GM18499 (cell line): ENCODE results near the gene CTDP1.

Source experiments
- ATAC-seq: cut with Tn5 transposase; IDR thresholded peaks from one replicate; pipeline ENCODE4 v1.9.1; 2021; ENCODE audit warnings: moderate number of reproducible peaks; ENCODE audit not compliant: insufficient read depth, unreplicated experiment

Gene CTDP1

GRCh38 chr18:79775441-79776221, 96.0 kb downstream of the CTDP1 start:
- ATAC-seq = no peak

GRCh38 chr18:79776674-79777073, 97.1 kb downstream of the CTDP1 start:
- no peak for ATAC-seq

GRCh38 chr18:79778291-79778791, 98.7 kb downstream of the CTDP1 start:
- ATAC-seq = no peak

GRCh38 chr18:79779021-79779699, 99.6 kb downstream of the CTDP1 start:
- no peak for ATAC-seq

- ATAC-seq = no peak
Measured at GRCh38 chr18:79779700-79780190, 100.1 kb downstream of the CTDP1 start.

GRCh38 chr18:79780547-79780946, 100.9 kb downstream of the CTDP1 start:
- no peak for ATAC-seq

GRCh38 chr18:79781331-79781941, 101.8 kb downstream of the CTDP1 start:
- ATAC-seq = no peak

- no peak for ATAC-seq
Measured at GRCh38 chr18:79782566-79783308, 103.1 kb downstream of the CTDP1 start.

- no peak for ATAC-seq
Measured at GRCh38 chr18:79784071-79784913, 104.7 kb downstream of the CTDP1 start.

GRCh38 chr18:79784965-79785770, 105.6 kb downstream of the CTDP1 start:
- no peak for ATAC-seq

GRCh38 chr18:79785831-79786230, 106.2 kb downstream of the CTDP1 start:
- no peak for ATAC-seq

- no peak for ATAC-seq
Measured at GRCh38 chr18:79786304-79786703, 106.7 kb downstream of the CTDP1 start.

- ATAC-seq = no peak
Measured at GRCh38 chr18:79786786-79787526, 107.4 kb downstream of the CTDP1 start.

- no peak for ATAC-seq
Measured at GRCh38 chr18:79787527-79787864, 107.9 kb downstream of the CTDP1 start.

GRCh38 chr18:79787865-79788733, 108.5 kb downstream of the CTDP1 start:
- ATAC-seq = no peak

- no peak for ATAC-seq
Measured at GRCh38 chr18:79788734-79789085, 109.1 kb downstream of the CTDP1 start.
